HCT116 (cell line): ENCODE data around the gene IL1RAPL2.
"Not testable (repeated sequence)": the region's sequence is repeated elsewhere in the genome, so short reads cannot be mapped to it uniquely, and the experiment has no call there.

ENCODE experiments used
- EZH2 ChIP-seq: fragments of 200-600 bp; sonication (generic); IDR thresholded peaks from 2 replicates; pipeline ENCODE4 v1.6.1; 2017; ENCODE audit warnings: antibody characterized with exemption, mixed run types
- EZH2phosphoT487 ChIP-seq: fragments of 200-600 bp; IDR thresholded peaks from 2 replicates; pipeline ENCODE4 v1.6.1; 2018; ENCODE audit warnings: antibody characterized with exemption, borderline replicate concordance
- JUND ChIP-seq: IDR thresholded peaks from 2 replicates; pipeline ENCODE4 v1.6.1; 2012
- POLR2A ChIP-seq: IDR thresholded peaks from 2 replicates; pipeline ENCODE4 v1.7.0; 2011; ENCODE audit warnings: borderline replicate concordance; ENCODE audit not compliant: insufficient read depth, insufficient read length; ENCODE audit errors: extremely low read depth
- POLR2AphosphoS5 ChIP-seq: IDR thresholded peaks from 2 replicates; pipeline ENCODE4 v1.6.1; 2011; ENCODE audit warnings: mild to moderate bottlenecking, low read depth, low read length, moderate library complexity
- RAD21 ChIP-seq: IDR thresholded peaks from 2 replicates; pipeline ENCODE4 v1.6.1; 2012; ENCODE audit warnings: low read depth, mild to moderate bottlenecking
- SRF ChIP-seq: IDR thresholded peaks from 2 replicates; pipeline ENCODE4 v1.6.1; 2012; ENCODE audit warnings: low read depth
- TF ChIP-seq, protein P1 (sequence below), 3 experiments: fragments of 200-600 bp in 1 of 3; sonication (generic) in 1 of 3; IDR thresholded peaks in 2 of 3; conservative IDR thresholded peaks in 1 of 3; 2 replicates each; pipeline ENCODE4 v1.5.1; 2012 to 2017; ENCODE audit warnings: low read depth in 2 of 3, low read length in 2 of 3, antibody characterized with exemption in 1 of 3, borderline replicate concordance in 1 of 3, control low read depth in 1 of 3, mild to moderate bottlenecking in 1 of 3, mixed read lengths in 1 of 3, mixed run types in 1 of 3, moderate library complexity in 1 of 3; ENCODE audit not compliant: insufficient read depth in 1 of 3
- TF ChIP-seq, protein P2 (sequence below): IDR thresholded peaks from 2 replicates; pipeline ENCODE4 v1.6.1; 2012

DNA sequence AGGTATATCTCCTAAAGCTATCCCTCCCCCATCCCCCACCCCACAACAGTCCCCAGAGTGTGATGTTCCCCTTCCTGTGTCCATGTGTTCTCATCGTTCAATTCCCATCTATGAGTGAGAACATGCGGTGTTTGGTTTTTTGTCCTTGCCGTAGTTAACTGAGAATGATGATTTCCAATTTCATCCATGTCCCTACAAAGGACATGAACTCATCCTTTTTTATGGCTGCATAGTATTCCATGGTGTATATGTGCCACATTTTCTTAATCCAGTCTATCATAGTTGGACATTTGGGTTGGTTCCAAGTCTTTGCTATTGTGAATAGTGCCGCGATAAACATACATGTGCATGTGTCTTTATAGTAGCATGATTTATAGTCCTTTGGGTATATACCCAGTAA lies 348.7 kb downstream of the IL1RAPL2 start:
- TF ChIP-seq, protein P1, sequence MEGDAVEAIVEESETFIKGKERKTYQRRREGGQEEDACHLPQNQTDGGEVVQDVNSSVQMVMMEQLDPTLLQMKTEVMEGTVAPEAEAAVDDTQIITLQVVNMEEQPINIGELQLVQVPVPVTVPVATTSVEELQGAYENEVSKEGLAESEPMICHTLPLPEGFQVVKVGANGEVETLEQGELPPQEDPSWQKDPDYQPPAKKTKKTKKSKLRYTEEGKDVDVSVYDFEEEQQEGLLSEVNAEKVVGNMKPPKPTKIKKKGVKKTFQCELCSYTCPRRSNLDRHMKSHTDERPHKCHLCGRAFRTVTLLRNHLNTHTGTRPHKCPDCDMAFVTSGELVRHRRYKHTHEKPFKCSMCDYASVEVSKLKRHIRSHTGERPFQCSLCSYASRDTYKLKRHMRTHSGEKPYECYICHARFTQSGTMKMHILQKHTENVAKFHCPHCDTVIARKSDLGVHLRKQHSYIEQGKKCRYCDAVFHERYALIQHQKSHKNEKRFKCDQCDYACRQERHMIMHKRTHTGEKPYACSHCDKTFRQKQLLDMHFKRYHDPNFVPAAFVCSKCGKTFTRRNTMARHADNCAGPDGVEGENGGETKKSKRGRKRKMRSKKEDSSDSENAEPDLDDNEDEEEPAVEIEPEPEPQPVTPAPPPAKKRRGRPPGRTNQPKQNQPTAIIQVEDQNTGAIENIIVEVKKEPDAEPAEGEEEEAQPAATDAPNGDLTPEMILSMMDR (IDR thresholded peaks at IDR 0.05 in 2 of 3, conservative IDR thresholded peaks at IDR 0.05 in 1 of 3; ENCODE audit: borderline replicate concordance in 1 of 3, insufficient read depth in 1 of 3, low read depth in 2 of 3, low read length in 2 of 3): not testable (repeated sequence)
- TF ChIP-seq, protein P2, sequence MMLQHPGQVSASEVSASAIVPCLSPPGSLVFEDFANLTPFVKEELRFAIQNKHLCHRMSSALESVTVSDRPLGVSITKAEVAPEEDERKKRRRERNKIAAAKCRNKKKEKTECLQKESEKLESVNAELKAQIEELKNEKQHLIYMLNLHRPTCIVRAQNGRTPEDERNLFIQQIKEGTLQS: not testable (repeated sequence)
- not testable (repeated sequence) for TF ChIP-seq POLR2AphosphoS5, RAD21, EZH2, EZH2phosphoT487, SRF, JUND, POLR2A
